Right renal pelvis (tissue), 4 donors: Measurements from ENCODE around the gene ANLN. TPM values are rescaled to one million over a fixed set of nuclear protein-coding genes. Genes with fewer than 3 reads are reported as not detected.

Experiments
- DNase-seq, 4 donors: peaks; one replicate each; pipeline ENCODE4 v3.0.0-alpha.2; 2013; ENCODE audit warnings: low read depth in 4 of 4, low spot score in 3 of 4, missing footprints in 1 of 4
- polyA plus RNA-seq, 4 donors: library from polyadenylated mRNA; unstranded; fragments of 120-200 nt; gene quantifications; one replicate each; pipeline ENCODE4 v1.2.1, GENCODE V29; 2013; ENCODE audit not compliant: insufficient read length in 4 of 4

Gene ANLN
- polyA plus RNA-seq, 4 donors, result 26.1 to 28.1 (median 27.5) TPM

DNA sequence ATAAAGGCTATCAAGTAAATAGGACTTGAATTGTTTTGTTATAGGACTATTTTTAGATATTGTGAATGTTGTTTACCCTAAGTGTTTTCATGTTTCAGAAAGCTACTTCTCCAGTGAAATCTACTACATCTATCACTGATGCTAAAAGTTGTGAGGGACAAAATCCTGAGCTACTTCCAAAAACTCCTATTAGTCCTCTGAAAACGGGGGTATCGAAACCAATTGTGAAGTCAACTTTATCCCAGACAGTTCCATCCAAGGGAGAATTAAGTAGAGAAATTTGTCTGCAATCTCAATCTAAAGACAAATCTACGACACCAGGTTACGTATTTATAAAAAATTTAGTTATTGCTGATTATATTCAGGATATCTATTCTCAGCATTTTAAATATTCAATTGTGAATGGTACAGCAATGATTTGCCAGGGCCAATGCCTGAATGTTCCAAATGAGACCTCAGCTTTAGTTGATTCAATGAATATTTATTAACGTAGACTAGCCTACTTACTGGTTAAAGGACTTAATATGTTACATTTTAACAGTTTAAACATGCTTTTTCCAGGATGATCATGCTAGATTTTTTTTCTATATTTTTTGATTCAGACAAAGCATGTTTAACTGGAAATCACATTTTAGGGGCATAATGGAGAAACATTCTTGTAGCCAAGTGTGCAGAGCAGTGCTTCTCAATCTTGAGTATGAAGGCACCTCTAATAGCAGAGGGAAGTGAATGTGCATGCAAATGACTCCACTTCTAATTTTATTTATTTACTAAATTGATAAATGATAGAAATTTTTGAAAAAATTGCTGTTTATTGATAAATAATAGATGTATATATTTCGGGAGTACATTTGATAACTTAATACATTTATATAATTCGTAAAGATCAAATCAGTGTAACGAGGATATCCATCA, 18.2 kb downstream of the ANLN start:
- DNase-seq, result no peak

DNA sequence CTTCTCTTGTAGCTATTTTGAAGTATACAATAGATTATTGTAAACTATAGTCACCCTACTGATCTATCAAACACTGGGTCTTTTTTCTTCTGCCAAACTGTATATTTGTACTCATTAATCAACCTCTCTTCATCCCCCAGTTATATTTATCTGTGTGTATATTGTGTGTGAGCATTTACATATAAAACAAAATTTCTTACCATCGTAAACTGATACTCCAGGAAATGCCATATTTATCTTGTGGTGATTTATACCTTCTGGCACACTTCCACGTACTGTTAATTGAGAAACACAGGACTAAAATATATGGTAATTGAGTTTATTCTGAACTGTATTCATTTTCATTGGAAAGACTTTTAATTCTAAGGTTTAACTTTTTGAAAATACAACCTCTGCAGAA, 18.9 kb downstream of the ANLN start:
- DNase-seq, result no peak

DNA sequence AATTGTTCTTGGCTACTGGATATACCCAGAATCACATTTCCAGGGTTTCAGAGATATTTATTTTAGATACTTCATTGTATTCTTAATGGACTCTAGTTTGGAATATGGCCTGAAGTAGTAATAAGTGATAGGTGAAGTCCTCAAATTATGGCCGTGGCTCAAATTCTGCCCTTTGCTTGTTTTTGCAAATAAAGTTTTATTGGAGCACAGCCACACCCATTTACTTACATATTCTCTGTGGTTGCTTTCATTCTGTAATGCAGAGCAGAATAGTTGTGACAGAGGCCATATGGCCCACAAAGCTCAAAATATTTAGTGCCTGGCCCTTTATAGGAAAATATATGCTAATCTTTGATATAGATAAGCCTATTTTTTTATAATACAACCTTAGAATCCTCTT, 19.5 kb downstream of the ANLN start:
- DNase-seq, result no peak

DNA sequence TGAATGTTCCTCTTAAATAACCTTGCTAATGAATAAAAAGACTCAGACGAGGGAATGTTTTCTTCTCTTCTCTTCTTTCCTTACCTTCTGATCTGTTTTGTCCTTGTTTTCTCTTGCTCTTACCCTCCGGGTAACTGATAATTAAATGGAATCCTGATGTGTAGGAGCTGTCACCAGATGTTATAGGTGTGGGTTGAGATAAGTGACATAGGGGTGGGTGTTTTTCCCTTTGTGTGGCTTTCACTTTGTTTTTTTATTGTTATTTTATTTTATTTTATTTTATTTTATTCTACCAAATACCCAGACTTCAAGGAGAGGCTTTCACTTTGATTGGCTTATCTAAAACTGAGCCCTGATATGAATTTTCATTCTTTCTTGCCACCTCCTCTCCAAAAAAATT, 25.5 kb downstream of the ANLN start:
- no peak for DNase-seq

DNA sequence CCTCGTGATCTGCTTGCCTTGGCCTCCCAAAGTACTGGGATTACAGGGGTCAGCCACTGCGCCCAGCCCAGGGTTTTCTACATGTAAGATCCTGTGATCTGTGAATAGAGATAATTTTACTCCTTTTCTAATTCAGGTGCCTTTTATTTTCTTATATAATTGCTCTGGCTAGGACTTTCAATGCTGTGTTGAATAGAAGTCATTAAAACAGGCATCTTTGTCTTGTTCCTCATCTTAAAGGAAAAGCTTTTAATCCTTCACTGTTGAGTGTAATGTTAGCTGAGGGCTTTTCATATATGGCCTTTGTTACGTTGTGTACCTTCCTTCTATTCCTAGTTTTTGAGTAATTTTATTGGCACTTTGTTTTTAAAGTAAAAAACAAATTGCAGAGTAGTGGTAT, 26.6 kb downstream of the ANLN start:
- no peak for DNase-seq

DNA sequence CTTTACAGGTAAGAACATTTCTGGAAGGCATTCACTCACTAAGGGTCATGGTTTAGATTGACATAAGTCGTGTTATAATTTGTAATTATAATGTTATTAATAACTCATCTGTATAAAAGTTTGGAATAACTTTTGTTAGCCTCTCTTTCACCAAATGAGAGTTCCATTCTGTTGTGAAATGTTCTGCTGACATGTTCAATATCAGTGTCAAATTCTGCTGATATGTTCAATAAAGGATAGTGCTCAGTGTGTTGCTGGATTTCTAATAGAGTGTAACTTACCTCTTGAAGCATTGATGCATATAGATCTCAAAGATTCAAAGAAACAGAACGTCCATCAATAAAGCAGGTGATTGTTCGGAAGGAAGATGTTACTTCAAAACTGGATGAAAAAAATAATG, 30.6 kb downstream of the ANLN start:
- DNase-seq, result no peak

DNA sequence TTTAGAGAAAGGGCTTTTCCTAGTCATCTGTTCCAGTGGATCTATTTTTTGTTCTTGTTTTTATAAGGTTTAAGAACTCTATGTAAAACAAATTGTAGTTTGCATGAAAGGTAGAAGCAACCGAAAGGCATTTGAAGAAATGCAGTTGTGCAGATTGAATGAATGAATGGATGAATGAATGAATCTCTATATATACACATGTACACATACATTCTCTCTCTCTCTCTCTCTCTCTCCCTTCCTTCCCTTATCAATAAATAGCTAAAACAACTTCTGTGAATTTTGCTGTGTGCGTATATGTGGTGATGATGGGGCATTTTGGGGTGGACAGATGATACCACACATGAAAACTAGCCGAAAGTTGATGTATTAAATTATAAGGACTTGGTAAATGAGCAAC, 32.4 kb downstream of the ANLN start:
- DNase-seq, result no peak

DNA sequence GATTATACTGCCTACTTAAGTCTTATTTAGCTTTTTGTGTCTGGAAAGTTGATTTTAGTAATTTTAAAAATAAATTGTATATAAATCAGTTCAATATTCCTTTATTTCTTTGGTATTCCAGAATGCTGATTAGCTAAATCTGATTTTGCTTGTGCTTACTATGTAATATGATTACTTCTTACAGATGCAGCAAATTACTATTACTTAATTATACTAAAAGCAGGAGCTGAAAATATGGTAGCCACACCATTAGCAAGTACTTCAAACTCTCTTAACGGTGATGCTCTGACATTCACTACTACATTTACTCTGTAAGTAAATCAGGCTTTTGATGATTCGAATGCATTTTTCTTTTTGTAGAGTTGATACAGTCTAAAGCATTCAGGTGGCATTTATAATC, 34.0 kb downstream of the ANLN start:
- DNase-seq, result no peak

DNA sequence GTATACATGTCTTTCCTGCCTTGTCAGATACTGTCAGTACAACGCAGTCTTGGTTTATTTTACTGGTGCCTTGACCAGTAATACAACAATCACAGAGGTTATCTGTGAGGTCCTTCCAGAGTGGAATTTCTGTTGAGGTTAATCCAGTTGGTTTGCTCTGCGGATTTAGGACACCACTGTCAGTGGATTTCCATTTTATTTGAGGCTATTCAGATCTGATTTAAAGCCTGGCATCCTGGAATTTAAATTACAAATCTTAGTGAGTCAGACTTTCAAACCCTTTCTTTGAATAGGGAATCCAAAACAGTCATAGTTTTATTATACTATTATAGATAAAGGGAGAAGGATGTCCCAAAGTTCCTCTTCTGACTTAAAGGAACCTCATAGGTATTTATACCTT, 40.5 kb downstream of the ANLN start:
- DNase-seq, result no peak

DNA sequence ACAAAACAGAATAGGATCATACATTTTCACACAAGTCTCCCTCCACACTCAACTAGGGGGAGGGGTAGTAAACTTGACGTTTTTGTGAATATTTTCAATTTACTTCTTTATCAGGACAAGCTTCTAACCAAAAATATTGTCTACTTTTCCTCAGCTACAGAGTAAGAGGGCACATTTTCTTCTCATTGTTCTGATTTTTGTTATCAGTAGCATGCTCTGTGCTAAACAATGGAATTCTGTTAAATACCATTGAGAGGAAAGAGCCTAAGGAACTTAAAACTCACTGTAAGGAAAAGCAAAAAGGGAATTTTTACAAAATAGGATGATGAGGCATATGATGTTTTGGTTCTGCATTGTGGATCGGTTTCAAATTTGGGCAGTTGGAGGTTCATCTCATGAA, 41.2 kb downstream of the ANLN start:
- no peak for DNase-seq

DNA sequence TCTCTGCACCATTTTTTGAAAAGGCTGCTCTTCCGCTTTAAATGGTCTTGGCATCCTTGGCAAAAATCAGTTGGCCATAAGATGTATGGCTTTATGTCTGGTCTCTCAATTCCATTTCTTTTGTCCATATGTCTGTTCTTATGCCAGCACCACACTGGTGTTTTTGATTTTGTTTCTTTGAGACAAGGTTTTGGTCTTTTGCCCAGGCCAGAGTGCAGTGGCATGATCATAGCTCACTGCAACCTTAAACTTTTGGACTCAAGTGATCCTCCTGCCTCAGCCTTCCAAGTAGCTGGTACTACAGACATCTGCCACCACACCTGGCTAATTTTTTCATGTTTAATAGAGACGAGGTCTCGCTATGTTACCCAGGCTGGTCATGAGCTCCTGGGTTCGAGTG, 48.5 kb downstream of the ANLN start:
- DNase-seq, result no peak

DNA sequence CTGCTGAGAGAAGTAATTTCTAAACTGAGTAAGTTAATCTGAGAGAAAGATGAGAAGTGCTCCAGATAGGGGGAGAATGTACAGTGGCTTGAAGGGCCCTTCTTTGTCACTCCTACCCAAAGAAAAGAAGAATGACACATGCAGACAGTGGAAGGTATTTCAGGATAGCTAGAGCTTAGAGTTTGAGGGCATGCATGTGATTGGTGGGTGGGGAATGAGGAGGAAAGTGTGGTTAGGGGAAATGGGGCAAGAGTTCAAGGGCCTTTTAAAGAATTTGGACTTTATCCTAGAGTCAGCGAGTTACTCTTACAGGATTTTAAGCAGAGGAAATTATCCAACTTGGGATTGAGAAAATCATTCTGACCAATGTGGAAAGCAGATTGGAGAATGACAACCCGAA, 50.0 kb downstream of the ANLN start:
- no peak for DNase-seq

DNA sequence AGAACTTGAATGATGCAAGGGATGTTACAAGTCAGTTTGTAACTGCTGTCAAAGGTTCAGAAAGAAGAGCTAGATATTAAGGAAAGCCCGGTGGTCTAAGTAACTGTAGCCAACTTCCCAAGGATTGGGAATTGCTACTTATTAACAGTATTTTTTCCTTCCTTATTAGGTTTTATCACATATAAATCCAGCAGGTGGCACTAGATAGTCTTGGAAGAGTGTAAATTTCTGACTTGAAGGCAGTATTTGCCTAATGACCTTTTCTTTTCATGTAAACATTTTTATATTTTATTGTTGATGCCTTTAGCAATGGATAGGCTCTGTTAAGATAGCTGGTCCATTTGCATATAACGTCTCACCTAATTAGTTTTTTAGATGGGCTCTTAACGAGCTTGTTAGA, 51.2 kb downstream of the ANLN start:
- DNase-seq, result no peak

DNA sequence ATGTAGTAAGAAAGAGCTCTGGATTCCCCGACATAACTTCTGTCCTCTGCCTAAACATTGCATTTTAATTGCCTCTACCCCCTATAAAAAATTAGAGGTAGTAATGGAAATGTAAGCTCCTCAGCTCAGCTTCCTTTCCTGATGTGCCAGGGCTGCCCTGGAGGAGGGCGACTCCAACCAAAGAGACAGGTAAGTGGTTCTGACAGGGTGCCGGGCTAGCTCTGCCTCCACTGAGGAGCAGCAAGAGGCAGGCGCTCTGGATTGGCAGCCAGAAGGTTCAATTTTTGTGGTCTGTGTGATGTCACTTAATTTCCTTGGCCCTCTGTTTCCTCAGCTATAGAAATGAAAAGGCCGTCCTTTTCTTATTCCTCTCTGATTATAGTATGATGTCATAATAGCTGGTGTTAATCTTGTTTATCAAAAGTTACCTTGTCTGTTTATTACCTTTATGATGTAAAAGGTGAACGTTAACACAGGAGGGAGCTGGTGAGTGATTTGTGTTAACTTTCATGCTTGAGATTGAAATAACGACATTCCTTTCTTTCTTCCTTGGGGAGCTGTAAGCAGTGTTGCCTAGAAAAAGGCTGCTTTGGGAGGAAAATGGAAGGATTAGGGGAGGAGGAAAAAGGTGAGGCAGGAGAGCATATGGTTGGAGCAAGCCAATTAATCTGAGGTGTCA, 51.8 kb downstream of the ANLN start:
- DNase-seq, result no peak

DNA sequence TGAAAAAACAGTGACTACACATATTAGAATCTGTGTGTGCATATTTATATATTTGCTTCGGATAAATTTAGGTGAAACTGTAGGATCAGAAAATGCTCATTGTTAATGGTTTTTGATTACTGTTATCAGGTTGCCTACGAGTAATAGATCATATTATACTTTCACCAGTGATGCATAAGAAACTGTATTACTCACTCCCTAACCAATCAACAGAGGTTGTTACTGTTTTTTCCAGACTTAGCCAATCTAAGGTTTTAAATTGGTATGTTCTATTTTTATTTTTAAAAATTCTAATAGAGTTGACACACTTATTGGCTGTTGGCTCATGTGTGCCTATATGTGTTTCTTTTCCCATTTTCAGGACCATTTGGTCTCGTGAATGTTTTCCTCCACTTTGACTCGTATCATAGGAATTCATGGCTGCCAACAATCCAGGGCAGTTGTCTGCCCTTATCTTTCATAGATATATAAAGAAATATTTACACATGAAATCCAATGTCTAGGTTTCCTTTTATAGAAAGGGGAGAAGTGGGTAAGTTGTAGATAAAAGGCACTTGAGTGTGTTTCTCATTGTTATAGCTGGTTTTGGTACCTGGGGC, 59.2 kb downstream of the ANLN start:
- DNase-seq, result no peak

DNA sequence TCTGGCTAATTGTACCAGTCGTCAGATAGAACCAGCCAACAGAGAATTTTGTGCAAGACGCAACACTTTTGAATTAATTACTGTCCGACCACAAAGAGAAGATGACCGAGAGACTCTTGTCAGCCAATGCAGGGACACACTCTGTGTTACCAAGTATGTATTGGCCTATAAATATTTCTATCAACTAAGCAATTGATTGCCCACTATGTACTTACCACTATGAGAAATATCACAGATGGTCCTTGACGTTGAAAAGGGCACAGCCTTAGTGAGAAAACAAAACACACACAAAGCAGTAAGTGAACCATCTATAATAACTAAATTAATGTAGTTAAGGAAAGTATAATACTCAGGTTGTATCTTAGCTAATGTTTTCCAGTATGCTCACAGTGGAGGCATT, 60.0 kb downstream of the ANLN start:
- DNase-seq, result no peak

DNA sequence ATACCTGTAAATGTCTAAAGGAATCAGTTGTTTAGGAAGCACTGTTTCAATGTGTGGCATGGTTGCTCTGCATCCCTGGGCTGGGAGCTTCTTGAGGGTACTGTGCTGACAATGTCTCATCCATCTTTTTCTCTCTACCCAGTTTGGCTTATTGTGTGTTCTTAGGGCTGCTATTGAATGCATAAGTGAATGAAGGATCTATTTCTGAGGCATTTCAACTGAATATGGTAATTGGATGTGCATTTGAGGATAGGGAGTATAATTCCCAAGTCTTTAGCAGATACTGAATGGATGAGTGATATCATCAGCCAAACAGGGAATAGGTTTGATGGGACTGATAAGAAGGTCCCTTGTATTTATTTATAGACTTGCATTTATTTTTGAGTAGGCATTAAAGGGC, 64.1 kb downstream of the ANLN start:
- no peak for DNase-seq

DNA sequence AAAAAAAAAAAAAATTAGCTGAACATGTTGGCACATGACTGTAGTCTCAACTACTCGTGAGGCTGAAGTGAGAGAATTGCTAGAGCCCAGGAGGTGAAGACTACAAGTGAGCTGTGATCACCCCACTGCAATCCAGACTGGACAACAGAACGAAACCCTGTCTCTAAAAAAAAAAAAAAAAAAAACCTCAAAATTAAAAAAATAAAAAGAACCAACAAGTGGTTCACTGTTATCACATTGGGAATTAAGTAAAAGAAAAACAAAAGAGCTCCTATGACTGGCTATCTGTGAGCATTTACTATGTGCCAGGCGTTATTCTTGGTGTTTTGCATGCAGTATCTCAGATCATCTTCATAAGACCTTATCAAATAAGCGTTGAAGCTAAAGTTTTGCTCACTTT, 66.0 kb downstream of the ANLN start:
- no peak for DNase-seq

DNA sequence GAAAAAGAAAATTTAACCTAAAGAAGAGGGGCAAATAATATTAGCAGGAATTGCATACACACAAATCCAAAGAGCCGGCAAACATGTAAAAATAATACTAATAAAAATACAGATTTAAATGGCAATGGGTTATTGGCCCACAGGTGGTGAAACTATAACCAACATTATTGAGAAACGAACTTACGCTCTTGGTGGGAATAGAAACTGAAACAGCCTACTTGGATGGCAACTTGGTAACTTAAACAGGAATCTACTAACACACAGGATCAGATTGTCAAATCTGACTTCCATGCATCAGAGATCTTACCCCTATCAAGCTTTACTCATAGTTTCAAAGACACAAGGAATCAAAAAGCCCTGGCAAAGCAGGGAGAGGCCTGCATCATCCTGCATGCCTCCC, 66.5 kb downstream of the ANLN start:
- DNase-seq, result no peak

DNA sequence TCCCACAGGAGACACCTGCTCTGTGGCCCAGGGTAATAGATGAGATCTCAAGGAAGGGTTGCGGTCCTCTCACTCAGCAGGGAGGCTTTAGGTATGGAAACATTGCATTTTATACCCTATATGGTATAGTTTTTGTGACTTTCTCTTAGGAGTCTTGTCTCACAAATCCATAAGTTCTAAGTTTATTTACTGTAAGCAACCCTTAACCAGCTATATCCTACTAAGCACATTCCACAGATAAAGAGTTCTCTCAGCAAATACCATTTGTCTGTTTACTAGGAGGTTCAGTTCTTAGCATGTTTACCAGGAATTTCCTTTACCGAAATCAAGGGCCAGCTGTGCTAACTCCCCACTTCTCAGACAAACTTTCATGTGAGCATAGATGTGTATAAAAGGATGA, 66.9 kb downstream of the ANLN start:
- no peak for DNase-seq

DNA sequence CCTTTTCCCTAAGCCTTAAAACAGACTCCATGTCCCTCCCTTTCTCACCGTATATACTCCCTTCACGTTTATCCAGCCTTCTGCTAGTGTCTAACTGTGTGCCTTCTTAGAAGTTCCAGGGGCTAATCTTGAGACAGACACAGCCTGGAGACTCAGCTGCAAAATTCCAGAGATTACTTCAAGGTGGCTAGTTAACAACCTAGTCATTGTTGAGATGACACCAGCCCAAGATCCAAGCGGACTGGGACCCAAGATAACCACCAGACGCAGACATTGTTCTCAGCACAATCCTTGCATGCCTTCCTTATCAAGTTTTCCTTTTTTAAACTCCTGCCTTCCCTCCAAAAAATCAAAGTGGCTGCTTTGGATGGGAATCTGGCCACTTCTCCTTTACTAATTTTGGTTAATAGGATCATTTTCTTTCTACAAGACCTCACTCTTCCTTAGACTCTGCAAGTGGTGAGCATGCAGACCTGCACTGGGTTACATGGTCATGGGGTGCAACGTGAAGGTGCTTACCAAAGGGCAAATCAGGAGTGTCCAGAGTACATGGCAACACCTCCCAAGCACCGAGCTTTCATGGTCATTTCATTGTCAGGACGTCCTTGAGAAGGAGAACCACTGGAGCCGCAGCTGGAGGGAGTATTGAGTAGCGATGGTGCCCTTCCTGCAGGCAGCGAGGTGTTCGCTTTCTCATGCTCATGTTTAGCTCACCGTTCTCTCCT, 69.7 kb downstream of the ANLN start:
- DNase-seq, result no peak
